SK-N-SH (cell line): ENCODE measurements around the gene IQSEC1. TPM values are rescaled to one million over a fixed set of nuclear protein-coding genes. Genes with fewer than 3 reads are reported as not detected.
A peak's percentile ranks its signal among the peaks of the same experiment; 100 is the strongest.

Experiments
- CTCF ChIA-PET: fragments of 300-600, 350-600 bp; formaldehyde crosslinking; extraction: SDS; loops from one replicate; lab custom pipeline; 2021; lab: Yijun Ruan, JAX
- POLR2A ChIA-PET: fragments of 350-600 bp; sonication (Branson Sonifier 250); formaldehyde crosslinking; extraction: SDS; loops from one replicate; lab custom pipeline; 2020; ENCODE audit warnings: antibody characterized with exemption, inconsistent platforms; lab: Yijun Ruan, JAX
- DNase-seq: peaks from one replicate; pipeline ENCODE4 v3.0.0; 2012
- H2AFZ ChIP-seq: fragments of 200-600 bp; sonication (generic); 2 replicates; pipeline ENCODE4 v1.8.1; 2016; ENCODE audit warnings: antibody characterized with exemption, mild to moderate bottlenecking, low read depth
- H3F3A ChIP-seq: fragments of 200-600 bp; sonication (generic); replicated peaks from 2 replicates; pipeline ENCODE3; 2016; ENCODE audit warnings: antibody characterized with exemption, mild to moderate bottlenecking; ENCODE audit not compliant: insufficient read depth
- H3K27ac ChIP-seq, 2 experiments: fragments of 200-500 bp in 1 of 2; fragments of 200-600 bp in 1 of 2; sonication (Bioruptor generic) in 1 of 2; sonication (generic), shearing (Covaris generic) in 1 of 2; 2 replicates each; pipeline versions ENCODE4 v1.5.1 to v1.6.1; 2014 to 2016; ENCODE audit warnings: low read depth in 2 of 2, inconsistent platforms in 1 of 2, low read length in 1 of 2, mild to moderate bottlenecking in 1 of 2, mixed read lengths in 1 of 2
- H3K27me3 ChIP-seq: fragments of 200-600 bp; sonication (generic), shearing (Covaris generic); 2 replicates; pipeline ENCODE4 v1.6.1; 2016; ENCODE audit warnings: mixed run types; ENCODE audit not compliant: insufficient read depth
- H3K36me3 ChIP-seq, 2 experiments: fragments of 200-500 bp in 1 of 2; fragments of 200-600 bp in 1 of 2; sonication (Bioruptor generic) in 1 of 2; sonication (generic) in 1 of 2; replicated peaks in 1 of 2; 2 replicates each; pipeline versions ENCODE3 to v1.5.1; 2014 to 2016; ENCODE audit warnings: low read length in 1 of 2, mild to moderate bottlenecking in 1 of 2; ENCODE audit not compliant: insufficient read depth in 2 of 2, control insufficient read depth in 1 of 2
- H3K4me1 ChIP-seq, 2 experiments: fragments of 200-500 bp in 1 of 2; fragments of 200-600 bp in 1 of 2; sonication (Bioruptor generic) in 1 of 2; sonication (generic), shearing (Covaris generic) in 1 of 2; 2 replicates each; pipeline versions ENCODE4 v1.5.1 to v1.6.1; 2014 to 2016; ENCODE audit warnings: low read depth in 1 of 2, low read length in 1 of 2, mixed run types in 1 of 2; ENCODE audit not compliant: insufficient read depth in 2 of 2, control insufficient read depth in 1 of 2
- H3K4me2 ChIP-seq: fragments of 200-600 bp; sonication (generic), shearing (Covaris generic); 2 replicates; pipeline ENCODE4 v1.6.1; 2017; ENCODE audit warnings: mixed run types
- H3K4me3 ChIP-seq, 2 experiments: fragments of 200-500 bp in 1 of 2; fragments of 200-600 bp in 1 of 2; sonication (Bioruptor generic) in 1 of 2; sonication (generic), shearing (Covaris generic) in 1 of 2; 2 replicates each; pipeline versions ENCODE4 v1.5.1 to v1.8.1; 2014 to 2016; ENCODE audit warnings: low read depth in 2 of 2, inconsistent platforms in 1 of 2, low read length in 1 of 2, mild to moderate bottlenecking in 1 of 2, mixed read lengths in 1 of 2, moderate library complexity in 1 of 2
- H3K79me2 ChIP-seq: fragments of 200-600 bp; sonication (generic); 2 replicates; pipeline ENCODE4 v1.8.1; 2017; ENCODE audit warnings: mild to moderate bottlenecking; ENCODE audit not compliant: insufficient read depth
- H3K9ac ChIP-seq: fragments of 200-600 bp; sonication (generic); 2 replicates; pipeline ENCODE4 v1.6.1; 2017; ENCODE audit warnings: mixed run types
- H3K9me2 ChIP-seq: fragments of 200-600 bp; sonication (generic); 2 replicates; pipeline ENCODE4 v1.6.1; 2017; ENCODE audit warnings: mixed run types
- H3K9me3 ChIP-seq: fragments of 200-600 bp; sonication (generic); 2 replicates; pipeline ENCODE4 v1.6.1; 2017; ENCODE audit warnings: mixed run types, mild to moderate bottlenecking, moderate library complexity
- H4K20me1 ChIP-seq: fragments of 200-600 bp; sonication (generic); 2 replicates; pipeline ENCODE4 v1.6.1; 2017; ENCODE audit warnings: mild to moderate bottlenecking, mixed run types; ENCODE audit not compliant: insufficient read depth
- CHD2 ChIP-seq: fragments of 150-350 bp; IDR thresholded peaks from 2 replicates; pipeline ENCODE4 v1.6.1; 2018; ENCODE audit warnings: low read length; ENCODE audit not compliant: partially characterized antibody
- EP300 ChIP-seq, 2 experiments: IDR thresholded peaks; 2 replicates each; pipeline versions ENCODE4 v1.4.0 to v1.6.1; 2012; ENCODE audit warnings: borderline replicate concordance in 1 of 2, low read depth in 1 of 2, low read length in 1 of 2
- EZH2phosphoT487 ChIP-seq: fragments of 200-600 bp; sonication (generic); IDR thresholded peaks from 2 replicates; pipeline ENCODE4 v1.6.1; 2017; ENCODE audit warnings: low read depth, mixed run types, mild to moderate bottlenecking, antibody characterized with exemption, moderate library complexity, borderline replicate concordance
- FOSL2 ChIP-seq: IDR thresholded peaks from 2 replicates; pipeline ENCODE4 v1.4.0; 2012; ENCODE audit warnings: low read depth, mild to moderate bottlenecking, moderate library complexity, borderline replicate concordance
- GATA2 ChIP-seq: sonication (generic); formaldehyde crosslinking; IDR thresholded peaks from 2 replicates; pipeline ENCODE4 v1.5.0; 2020; ENCODE audit warnings: mild to moderate bottlenecking, missing genetic modification reagents
- MAX ChIP-seq: IDR thresholded peaks from 2 replicates; pipeline ENCODE4 v1.4.0; 2012; ENCODE audit warnings: low read depth
- PBX3 ChIP-seq: IDR thresholded peaks from 2 replicates; pipeline ENCODE4; 2012
- RAD21 ChIP-seq: IDR thresholded peaks from 2 replicates; pipeline ENCODE4 v1.6.1; 2012; ENCODE audit warnings: mild to moderate bottlenecking, low read length
- RCOR1 ChIP-seq: fragments of 150-350 bp; IDR thresholded peaks from 2 replicates; pipeline ENCODE4 v1.6.1; 2017; ENCODE audit warnings: antibody characterized with exemption, low read length
- RFX5 ChIP-seq: IDR thresholded peaks from 2 replicates; pipeline ENCODE4 v1.6.1; 2012; ENCODE audit warnings: mild to moderate bottlenecking, improper control_type of control experiment, low read length
- SIN3A ChIP-seq: IDR thresholded peaks from 2 replicates; pipeline ENCODE4 v1.6.1; 2012; ENCODE audit warnings: low read depth, mild to moderate bottlenecking, low read length, moderate library complexity, borderline replicate concordance
- TCF12 ChIP-seq: IDR thresholded peaks from 2 replicates; pipeline ENCODE4 v1.4.0; 2012
- TEAD4 ChIP-seq: IDR thresholded peaks from 2 replicates; pipeline ENCODE4 v1.4.0; 2012; ENCODE audit warnings: mild to moderate bottlenecking, borderline replicate concordance; ENCODE audit not compliant: insufficient read depth
- ZBTB33 ChIP-seq: IDR thresholded peaks from 2 replicates; pipeline ENCODE4 v1.4.0; 2012; ENCODE audit warnings: low read depth, borderline replicate concordance
- WGBS: methylation state at CpG from one replicate; pipeline ENCODE4 v1.1.6; 2017; ENCODE audit warnings: low lambda C conversion rate; 5-methylcytosine and 5-hydroxymethylcytosine counted together
- polyA plus RNA-seq, 3 experiments: library from polyadenylated mRNA; depleted of rRNA; stranded (reverse); fragments of >200 nt; gene quantifications; 2 replicates each; pipeline ENCODE4 v1.2.3, GENCODE V29; 2012
- TF ChIP-seq, protein P1 (sequence below): fragments of 200-600 bp; sonication (generic); IDR thresholded peaks from 2 replicates; pipeline ENCODE4 v1.6.1; 2017; ENCODE audit warnings: antibody characterized with exemption, mild to moderate bottlenecking, moderate library complexity

Gene IQSEC1
- polyA plus RNA-seq, 1 of the 3 experiments (the other 2 are of a cell fraction), result 6.2 TPM

GRCh38 chr3:13030684-13031083 is 42.5 kb downstream of the IQSEC1 start:
- Histone ChIP-seq H2AFZ (no peak overlapping the region), H3K27ac (no peak overlapping the region; a peak in 1 of 4 replicates), H3K4me1 (peaks cover 0 to 31% of the 10 kb centered on the region in 2 experiments; a peak in 2 of 4 replicates), H3K4me2 (no peak overlapping the region), H3K79me2 (no peaks in the 10 kb centered on the region), H4K20me1 (no peaks in the 10 kb centered on the region), H3K9me3 (no peaks in the 10 kb centered on the region), H3F3A (no peaks in the 10 kb centered on the region), H3K9me2 (no peaks in the 10 kb centered on the region), H3K27me3 (no peaks in the 10 kb centered on the region), H3K4me3 (no peak overlapping the region), H3K36me3 (no peaks in the 10 kb centered on the region), H3K9ac (no peak overlapping the region)
- DNase-seq, result no peak
- TF ChIP-seq TCF12 (no peak), SIN3A (no peak)
- POLR2A ChIA-PET, result interaction anchor here (0.5 to 1.6 kb wide), 2 partner anchors 8 to 11 kb away, joined by 3 read pairs; no protein-coding TSS in a partner anchor
- 93% methylated on average over 9 of the region's 9 CpGs for WGBS
- CTCF ChIA-PET, result no interaction called here

DNA sequence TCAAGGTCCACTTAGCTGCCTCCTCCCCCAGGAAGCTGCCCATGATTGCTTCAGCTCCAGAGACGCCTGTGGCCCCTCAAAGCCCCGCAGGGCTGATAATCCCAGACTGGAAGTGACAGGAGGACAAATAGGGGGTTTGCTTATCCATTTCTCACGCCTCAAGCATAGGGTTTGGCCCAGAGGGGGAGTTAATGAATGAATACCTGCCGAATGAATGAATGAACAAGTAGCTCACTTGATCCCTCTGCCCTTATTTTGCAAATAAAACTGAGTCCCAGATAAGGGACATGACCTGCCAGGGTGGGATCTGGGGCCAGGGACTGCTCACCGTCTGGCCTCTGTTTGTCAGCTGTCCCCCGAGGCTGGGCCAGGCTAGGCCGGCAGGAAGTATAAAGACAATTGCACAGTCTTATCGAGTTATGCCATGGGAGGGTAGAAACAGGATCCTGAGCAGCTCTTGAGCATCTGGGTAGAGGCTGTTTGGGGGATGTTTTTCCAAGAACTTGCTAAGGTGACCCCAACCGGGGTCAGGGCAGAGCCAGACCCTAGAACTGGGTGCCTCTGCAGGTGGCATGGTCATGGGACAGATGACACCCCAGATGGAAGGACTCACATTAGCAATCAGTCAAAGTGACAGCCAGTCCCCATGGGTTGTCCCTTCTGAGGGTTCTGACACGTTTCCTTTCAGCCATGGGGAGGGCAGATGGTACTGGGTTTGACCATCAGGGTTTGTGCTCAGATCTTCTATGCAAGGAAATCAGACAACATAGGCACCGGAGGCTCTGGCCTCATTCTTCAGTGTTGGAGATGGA is 45.0 kb downstream of the IQSEC1 start:
- ChIA-PET POLR2A (no interaction called here), CTCF (interaction anchor here (0.6 to 1.4 kb wide), 3 partner anchors 42 to 889 kb away, joined by 3 to 4 read pairs (median 3); no protein-coding TSS in a partner anchor)
- Histone ChIP-seq H3F3A (peaks cover 3% of the 10 kb centered on the region), H3K9me2 (no peaks in the 10 kb centered on the region), H3K27ac (peak overlapping the region in 1 of 2 experiments; percentile 89; a peak in 2 of 4 replicates), H3K4me3 (no peak overlapping the region), H3K4me1 (peaks cover 8 to 37% of the 10 kb centered on the region in 2 experiments; a peak in 2 of 4 replicates), H3K27me3 (no peaks in the 10 kb centered on the region), H3K79me2 (no peaks in the 10 kb centered on the region), H3K36me3 (no peaks in the 10 kb centered on the region), H4K20me1 (no peaks in the 10 kb centered on the region), H3K4me2 (no peak overlapping the region), H3K9me3 (no peaks in the 10 kb centered on the region), H3K9ac (no peak overlapping the region), H2AFZ (no peak overlapping the region)
- 52% methylated on average over 10 of the region's 11 CpGs for WGBS
- TF ChIP-seq CHD2, result no peak
- TF ChIP-seq RCOR1, result peak; percentile 56; the same call in 1 of the 2 replicates
- peak in 1 of 2 experiments; percentile 86; a peak in 2 of 4 replicates for TF ChIP-seq EP300 (IDR thresholded peaks at IDR 0.05; ENCODE audit: borderline replicate concordance in 1 of 2, low read depth in 1 of 2, low read length in 1 of 2)
- no peak for TF ChIP-seq RAD21
- TF ChIP-seq GATA2, result 0 out of 2 replicates have a peak, but pooled peaks have one; percentile 52
- TF ChIP-seq TEAD4, result no peak
- peak; percentile 84 for DNase-seq

DNA sequence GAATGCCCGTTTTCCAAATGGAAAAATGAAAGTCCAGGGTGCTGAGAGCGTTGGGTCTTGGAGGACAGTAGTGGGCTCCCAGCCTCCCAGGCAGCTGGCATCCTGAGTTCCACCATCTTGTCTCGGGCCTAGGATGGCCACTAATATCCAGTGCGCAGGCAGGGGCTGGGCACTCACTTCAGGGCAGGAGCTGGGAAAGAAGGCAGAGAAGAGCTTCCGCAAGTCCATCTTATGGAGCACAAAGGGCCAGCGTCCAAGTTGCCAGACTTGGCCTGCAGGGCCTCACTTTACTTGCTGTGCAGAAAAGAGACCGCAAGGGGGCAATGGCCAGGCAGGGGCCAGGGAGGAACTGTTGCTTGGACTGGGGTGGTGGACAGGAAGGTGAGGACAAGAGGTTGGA is 46.1 kb downstream of the IQSEC1 start:
- no peak for DNase-seq
- peaks cover 14 to 48% of the 10 kb centered on the region in 2 experiments for H3K4me1 ChIP-seq
- ChIA-PET POLR2A (no interaction called here), CTCF (interaction anchor here (1.2 to 1.8 kb wide), 4 partner anchors 13 to 135 kb away, joined by 3 to 5 read pairs (median 4); no protein-coding TSS in a partner anchor)
- H3K4me2 ChIP-seq, result no peak overlapping the region
- no peaks in the 10 kb centered on the region for H3K9me3 ChIP-seq
- no peak overlapping the region for H2AFZ ChIP-seq
- H3K4me3 ChIP-seq, result no peak overlapping the region
- no peaks in the 10 kb centered on the region for H3K36me3 ChIP-seq
- H3K9me2 ChIP-seq, result no peaks in the 10 kb centered on the region
- H3K27me3 ChIP-seq, result no peaks in the 10 kb centered on the region
- whole genome bisulfite sequencing, result 89% methylated on average over 7 of the region's 7 CpGs
- peak overlapping the region in 1 of 2 experiments; percentile 89; a peak in 1 of 4 replicates for H3K27ac ChIP-seq
- H3F3A ChIP-seq, result peaks cover 3% of the 10 kb centered on the region
- H3K9ac ChIP-seq, result no peak overlapping the region
- no peaks in the 10 kb centered on the region for H3K79me2 ChIP-seq
- H4K20me1 ChIP-seq, result no peaks in the 10 kb centered on the region
- TF ChIP-seq GATA2 (no peak), PBX3 (no peak), ZBTB33 (no peak), RFX5 (no peak), FOSL2 (no peak), TCF12 (no peak), EZH2phosphoT487 (no peak), RAD21 (no peak), MAX (no peak)
- TF ChIP-seq, protein P1, sequence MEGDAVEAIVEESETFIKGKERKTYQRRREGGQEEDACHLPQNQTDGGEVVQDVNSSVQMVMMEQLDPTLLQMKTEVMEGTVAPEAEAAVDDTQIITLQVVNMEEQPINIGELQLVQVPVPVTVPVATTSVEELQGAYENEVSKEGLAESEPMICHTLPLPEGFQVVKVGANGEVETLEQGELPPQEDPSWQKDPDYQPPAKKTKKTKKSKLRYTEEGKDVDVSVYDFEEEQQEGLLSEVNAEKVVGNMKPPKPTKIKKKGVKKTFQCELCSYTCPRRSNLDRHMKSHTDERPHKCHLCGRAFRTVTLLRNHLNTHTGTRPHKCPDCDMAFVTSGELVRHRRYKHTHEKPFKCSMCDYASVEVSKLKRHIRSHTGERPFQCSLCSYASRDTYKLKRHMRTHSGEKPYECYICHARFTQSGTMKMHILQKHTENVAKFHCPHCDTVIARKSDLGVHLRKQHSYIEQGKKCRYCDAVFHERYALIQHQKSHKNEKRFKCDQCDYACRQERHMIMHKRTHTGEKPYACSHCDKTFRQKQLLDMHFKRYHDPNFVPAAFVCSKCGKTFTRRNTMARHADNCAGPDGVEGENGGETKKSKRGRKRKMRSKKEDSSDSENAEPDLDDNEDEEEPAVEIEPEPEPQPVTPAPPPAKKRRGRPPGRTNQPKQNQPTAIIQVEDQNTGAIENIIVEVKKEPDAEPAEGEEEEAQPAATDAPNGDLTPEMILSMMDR, result no peak
